Central memory CD8-positive, alpha-beta T cell (primary cell): ENCODE measurements around the gene FAXDC2.

ENCODE experiments used
- ATAC-seq: fragments of 150-1000 bp; cut with Tn5 transposase; replicated peaks from 2 replicates; pipeline ENCODE4 v1.10.0; 2022; ENCODE audit warnings: mild to moderate bottlenecking, moderate FRiP score, moderate number of reproducible peaks; ENCODE audit not compliant: poor library complexity, severe bottlenecking; ENCODE audit errors: extremely low read depth
- DNase-seq, 2 donors: peaks; one replicate each; pipeline ENCODE4 v3.0.0; 2021; ENCODE audit warnings: low spot score in 2 of 2
- H3K27ac Mint-ChIP-seq: one replicate; pipeline ENCODE4 v1.8.0; 2022; ENCODE audit warnings: low read depth, mild to moderate bottlenecking, moderate library complexity, mixed read lengths
- H3K27me3 Mint-ChIP-seq: one replicate; pipeline ENCODE4 v1.8.0; 2022; ENCODE audit warnings: mixed read lengths
- H3K36me3 Mint-ChIP-seq: one replicate; pipeline ENCODE4 v1.8.0; 2022; ENCODE audit warnings: mild to moderate bottlenecking, moderate library complexity, mixed read lengths; ENCODE audit not compliant: insufficient read depth
- H3K4me1 Mint-ChIP-seq: one replicate; pipeline ENCODE4 v1.8.0; 2022; ENCODE audit warnings: mixed read lengths
- H3K4me3 Mint-ChIP-seq: one replicate; pipeline ENCODE4 v1.8.0; 2022; ENCODE audit warnings: mild to moderate bottlenecking, moderate library complexity, mixed read lengths
- H3K9me3 Mint-ChIP-seq: one replicate; pipeline ENCODE4 v1.8.0; 2022; ENCODE audit warnings: mixed read lengths

FAXDC2 gene

DNA sequence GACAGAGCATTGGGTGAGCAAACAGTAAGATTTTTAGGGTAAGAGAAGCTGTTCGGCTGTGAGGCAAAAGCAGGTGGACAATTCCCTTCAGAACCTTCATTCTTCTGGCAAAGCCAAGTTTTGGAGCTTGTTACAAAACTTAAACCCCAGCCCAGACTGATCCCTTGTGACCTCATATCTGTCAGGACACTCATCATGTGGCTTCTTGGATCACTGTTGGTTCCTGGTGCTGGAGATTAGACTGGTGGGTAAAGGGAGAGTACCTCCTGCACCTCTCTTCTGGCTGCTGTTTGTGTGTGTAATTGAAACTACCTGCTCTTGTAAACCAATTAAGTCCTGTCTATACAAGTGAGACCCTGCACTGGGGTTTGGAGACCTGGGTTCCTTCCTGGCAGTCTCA lies 74.2 kb downstream of the FAXDC2 start:
- DNase-seq: no peak
- no peaks in the 10 kb centered on the region for H3K9me3 Mint-ChIP-seq
- peaks cover 46% of the 10 kb centered on the region for H3K4me1 Mint-ChIP-seq
- H3K36me3 Mint-ChIP-seq: peaks cover 8% of the 10 kb centered on the region
- no peak overlapping the region for H3K27ac Mint-ChIP-seq
- no peak overlapping the region for H3K4me3 Mint-ChIP-seq
- no peaks in the 10 kb centered on the region for H3K27me3 Mint-ChIP-seq
- ATAC-seq: no peak

DNA sequence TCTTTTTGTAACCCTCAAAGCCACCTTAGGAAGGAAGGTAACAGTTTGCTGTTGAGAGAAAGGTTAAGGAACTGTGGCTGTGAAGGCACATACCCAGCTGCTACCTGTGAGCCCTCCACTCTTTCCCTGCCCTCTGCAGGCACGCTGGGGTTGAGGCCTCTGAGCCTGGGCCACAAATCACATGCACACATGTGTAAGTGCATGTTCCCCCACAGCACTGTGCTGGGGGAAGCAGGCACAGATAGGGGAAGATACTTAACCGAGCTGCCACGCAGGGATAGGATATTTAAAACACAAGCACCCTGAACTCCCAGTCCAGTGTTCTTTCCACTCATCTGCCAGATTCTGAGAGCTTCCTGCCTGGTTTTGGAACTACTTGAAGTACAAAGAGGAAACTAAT lies 77.1 kb downstream of the FAXDC2 start:
- Mint-ChIP-seq H3K4me3 (no peak overlapping the region), H3K27ac (peak overlapping the region; percentile 38), H3K27me3 (no peaks in the 10 kb centered on the region), H3K9me3 (no peaks in the 10 kb centered on the region), H3K36me3 (peaks cover 8% of the 10 kb centered on the region), H3K4me1 (peaks cover 55% of the 10 kb centered on the region)
- ATAC-seq (no peak), DNase-seq (no peak)

DNA sequence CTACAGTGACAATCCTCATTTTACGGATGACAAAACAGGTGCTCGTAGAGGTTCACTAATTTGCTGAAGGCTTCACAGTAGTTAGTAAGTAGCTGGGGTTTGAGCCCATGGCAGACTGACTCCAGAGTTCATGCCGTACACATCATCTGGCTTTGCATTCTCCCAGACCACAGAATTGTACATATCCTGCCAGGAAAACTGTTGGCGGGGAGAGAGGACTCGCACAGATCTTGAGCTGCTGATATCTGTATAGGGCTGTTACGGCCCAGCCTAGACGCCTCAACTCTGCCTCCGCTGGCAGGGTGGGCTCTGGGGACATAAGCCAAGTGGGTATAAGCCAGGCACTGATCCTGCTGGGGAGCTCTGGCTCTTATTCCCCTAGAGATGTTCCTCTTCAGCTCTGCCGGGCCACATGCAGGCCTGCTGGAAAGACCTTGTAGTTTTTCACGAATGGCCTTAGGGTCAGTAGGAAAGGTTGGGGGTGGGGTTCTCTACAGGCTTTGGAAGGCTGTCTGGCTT lies 79.0 kb downstream of the FAXDC2 start:
- Mint-ChIP-seq H3K9me3 (no peaks in the 10 kb centered on the region), H3K36me3 (peaks cover 6% of the 10 kb centered on the region), H3K27me3 (no peaks in the 10 kb centered on the region), H3K4me1 (peaks cover 70% of the 10 kb centered on the region), H3K4me3 (no peak overlapping the region), H3K27ac (peak overlapping the region; percentile 39)
- DNase-seq (no peak), ATAC-seq (no peak)

DNA sequence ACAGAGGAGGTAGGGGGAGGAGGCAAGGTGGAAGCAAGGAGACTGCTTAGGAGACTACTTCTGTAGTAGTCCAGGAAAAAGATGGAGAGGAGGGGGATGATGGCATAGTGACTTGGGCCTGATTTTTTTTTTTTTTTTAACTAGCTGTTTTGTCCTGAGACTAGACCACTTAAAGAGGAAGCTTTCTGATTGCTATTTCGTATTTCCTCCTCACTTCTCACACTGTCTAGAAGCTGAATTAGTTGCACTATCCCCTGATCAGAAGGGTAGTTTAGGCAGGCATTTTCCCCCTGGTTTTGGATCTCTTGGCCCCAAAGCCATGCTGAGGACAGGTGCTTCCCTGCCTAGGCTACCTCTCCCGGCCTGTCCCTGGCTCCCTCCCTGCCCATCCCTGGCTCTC lies 80.3 kb downstream of the FAXDC2 start:
- no peak for ATAC-seq
- Mint-ChIP-seq H3K36me3 (peaks cover 6% of the 10 kb centered on the region), H3K4me1 (peaks cover 75% of the 10 kb centered on the region), H3K9me3 (no peaks in the 10 kb centered on the region), H3K27me3 (no peaks in the 10 kb centered on the region), H3K4me3 (peak overlapping the region; percentile 25), H3K27ac (peak overlapping the region; percentile 56)
- no peak for DNase-seq
